ENCODE results near the gene CPLANE2. TPM values are rescaled to one million over a fixed set of nuclear protein-coding genes. Genes with fewer than 3 reads are reported as not detected.

Gene CPLANE2
- polyA plus RNA-seq, 1 donor from 2014 or later, result 5.7 TPM

DNA sequence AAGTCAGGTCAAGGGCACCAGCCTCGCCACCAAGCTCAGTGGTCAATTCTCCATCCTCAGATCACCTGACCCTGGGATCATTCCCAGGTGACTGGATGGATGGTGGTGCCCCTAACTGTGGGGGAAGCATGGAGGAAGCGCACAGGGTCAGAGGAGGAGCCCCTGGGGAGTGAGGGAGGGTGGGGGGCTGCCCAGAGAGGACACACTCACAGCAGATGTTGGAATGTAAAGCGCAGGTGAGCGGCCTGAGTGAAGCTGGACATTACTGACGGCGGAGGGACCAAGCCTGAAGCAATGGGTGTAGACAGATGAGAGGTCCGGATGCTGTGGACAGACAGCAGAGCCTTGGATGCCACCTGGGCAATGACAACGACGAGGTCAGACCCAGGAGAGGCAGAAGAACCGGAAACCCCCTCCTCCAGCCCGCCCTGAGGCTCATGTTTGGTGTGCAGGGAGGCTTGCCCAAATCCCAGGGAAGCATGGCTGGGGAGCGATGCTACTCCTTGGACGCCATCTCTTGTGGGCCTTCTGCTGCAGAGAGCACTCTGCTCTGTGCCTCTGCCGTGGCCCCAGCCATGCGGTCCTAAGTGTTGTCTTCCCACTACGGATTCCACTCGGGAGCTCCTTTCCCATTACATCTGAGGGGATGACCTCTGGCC, 5.7 kb upstream of the CPLANE2 start:
- Histone ChIP-seq H3K27me3 (ENCODE audit: insufficient read depth, low read depth, low read length) (no peaks in the 10 kb centered on the region), H3K27ac (ENCODE audit: low read length) (no peak overlapping the region), H3K9ac (ENCODE audit: low read length) (no peak overlapping the region), H3F3A (ENCODE audit: insufficient read depth, low read length, poor library complexity, severe bottlenecking) (no peaks in the 10 kb centered on the region), H3K9me2 (ENCODE audit: insufficient read depth, low read length) (no peaks in the 10 kb centered on the region), H4K20me1 (ENCODE audit: insufficient read depth) (no peaks in the 10 kb centered on the region), H3K4me3 (ENCODE audit: low read length) (no peak overlapping the region), H3K4me2 (ENCODE audit: low read length) (no peak overlapping the region), H3K36me3 (ENCODE audit: insufficient read depth, low read length) (peaks cover 5% of the 10 kb centered on the region), H3K79me2 (replicated peaks; ENCODE audit: insufficient read depth, low read length) (no peaks in the 10 kb centered on the region), H3K9me3 (ENCODE audit: low read length) (no peaks in the 10 kb centered on the region), H2AFZ (ENCODE audit: low read depth, low read length) (no peak overlapping the region)
- TF ChIP-seq MXI1 (conservative IDR thresholded peaks at IDR 0.05; ENCODE audit: poor library complexity, severe bottlenecking), result no peak
- TF ChIP-seq EP300 (conservative IDR thresholded peaks at IDR 0.05; ENCODE audit: poor library complexity, severe bottlenecking), result no peak

DNA sequence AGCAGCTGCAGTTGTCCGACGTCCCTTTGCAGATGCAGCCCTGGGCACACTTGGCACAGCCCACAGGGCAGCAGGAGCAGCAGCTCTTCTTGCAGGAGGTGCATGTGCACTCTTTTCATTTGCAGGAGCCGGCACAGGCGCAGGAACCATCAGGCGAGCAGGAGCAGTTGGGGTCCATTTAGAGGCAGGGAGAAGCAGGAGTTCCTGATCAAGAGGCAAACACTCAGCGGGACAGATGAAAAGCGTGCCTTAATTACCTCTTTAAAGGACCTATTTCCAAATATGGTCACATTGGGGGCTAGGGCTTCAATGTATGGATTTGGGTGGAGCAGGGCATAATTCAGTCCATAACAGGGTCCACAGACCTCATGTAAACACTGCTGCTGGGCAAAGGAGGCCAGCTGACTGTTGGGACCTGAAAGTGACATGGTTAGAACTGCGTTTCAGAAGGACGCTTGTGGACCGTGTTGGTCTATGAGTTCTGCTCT, 4.3 kb upstream of the CPLANE2 start:
- Histone ChIP-seq H3F3A (ENCODE audit: insufficient read depth, low read length, poor library complexity, severe bottlenecking) (no peaks in the 10 kb centered on the region), H3K27me3 (ENCODE audit: insufficient read depth, low read depth, low read length) (no peaks in the 10 kb centered on the region), H3K4me2 (ENCODE audit: low read length) (no peak overlapping the region), H3K9me3 (ENCODE audit: low read length) (no peaks in the 10 kb centered on the region), H3K9me2 (ENCODE audit: insufficient read depth, low read length) (no peaks in the 10 kb centered on the region), H3K9ac (ENCODE audit: low read length) (no peak overlapping the region), H3K79me2 (replicated peaks; ENCODE audit: insufficient read depth, low read length) (no peaks in the 10 kb centered on the region), H2AFZ (ENCODE audit: low read depth, low read length) (no peak overlapping the region), H3K27ac (ENCODE audit: low read length) (no peak overlapping the region), H4K20me1 (ENCODE audit: insufficient read depth) (no peaks in the 10 kb centered on the region), H3K36me3 (ENCODE audit: insufficient read depth, low read length) (no peaks in the 10 kb centered on the region), H3K4me3 (ENCODE audit: low read length) (no peak overlapping the region)
- TF ChIP-seq POLR2AphosphoS5 (IDR thresholded peaks at IDR 0.05) (peak; percentile 18), TAF1 (IDR thresholded peaks at IDR 0.05; ENCODE audit: low read depth) (no peak)

DNA sequence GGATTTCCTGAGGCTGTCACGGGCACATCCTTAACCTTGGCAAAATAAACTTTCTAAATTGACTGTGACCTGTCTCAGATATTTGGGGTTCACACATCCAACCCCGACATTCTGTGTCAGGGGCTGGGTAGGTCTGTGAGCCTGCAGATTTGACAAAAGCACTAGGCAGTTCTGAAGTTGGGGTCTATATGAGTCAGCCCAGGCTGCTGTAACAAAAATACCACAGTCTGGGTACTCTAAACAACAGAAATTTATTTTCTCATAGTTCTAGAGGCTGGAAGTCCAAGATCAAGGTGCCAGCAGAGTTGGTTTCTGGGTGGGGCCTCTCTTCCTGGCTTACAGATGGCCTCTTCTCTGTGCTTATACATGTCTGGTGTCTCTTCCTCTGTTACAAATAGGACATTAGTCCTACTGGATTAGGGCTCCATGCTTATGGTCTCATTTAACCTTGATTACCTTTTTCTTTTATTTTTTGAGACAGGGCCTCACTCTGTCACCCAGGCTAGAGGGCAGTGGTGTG, 3.0 kb upstream of the CPLANE2 start:
- Histone ChIP-seq H3K27ac (ENCODE audit: low read length) (no peak overlapping the region), H3F3A (ENCODE audit: insufficient read depth, low read length, poor library complexity, severe bottlenecking) (no peaks in the 10 kb centered on the region), H3K9me2 (ENCODE audit: insufficient read depth, low read length) (no peaks in the 10 kb centered on the region), H3K36me3 (ENCODE audit: insufficient read depth, low read length) (no peaks in the 10 kb centered on the region), H3K9me3 (ENCODE audit: low read length) (no peaks in the 10 kb centered on the region), H3K4me3 (ENCODE audit: low read length) (no peak overlapping the region), H3K79me2 (replicated peaks; ENCODE audit: insufficient read depth, low read length) (no peaks in the 10 kb centered on the region), H3K9ac (ENCODE audit: low read length) (no peak overlapping the region), H4K20me1 (ENCODE audit: insufficient read depth) (no peaks in the 10 kb centered on the region), H3K27me3 (ENCODE audit: insufficient read depth, low read depth, low read length) (no peaks in the 10 kb centered on the region), H2AFZ (ENCODE audit: low read depth, low read length) (no peak overlapping the region), H3K4me2 (ENCODE audit: low read length) (no peak overlapping the region)
- TF ChIP-seq, protein P1, sequence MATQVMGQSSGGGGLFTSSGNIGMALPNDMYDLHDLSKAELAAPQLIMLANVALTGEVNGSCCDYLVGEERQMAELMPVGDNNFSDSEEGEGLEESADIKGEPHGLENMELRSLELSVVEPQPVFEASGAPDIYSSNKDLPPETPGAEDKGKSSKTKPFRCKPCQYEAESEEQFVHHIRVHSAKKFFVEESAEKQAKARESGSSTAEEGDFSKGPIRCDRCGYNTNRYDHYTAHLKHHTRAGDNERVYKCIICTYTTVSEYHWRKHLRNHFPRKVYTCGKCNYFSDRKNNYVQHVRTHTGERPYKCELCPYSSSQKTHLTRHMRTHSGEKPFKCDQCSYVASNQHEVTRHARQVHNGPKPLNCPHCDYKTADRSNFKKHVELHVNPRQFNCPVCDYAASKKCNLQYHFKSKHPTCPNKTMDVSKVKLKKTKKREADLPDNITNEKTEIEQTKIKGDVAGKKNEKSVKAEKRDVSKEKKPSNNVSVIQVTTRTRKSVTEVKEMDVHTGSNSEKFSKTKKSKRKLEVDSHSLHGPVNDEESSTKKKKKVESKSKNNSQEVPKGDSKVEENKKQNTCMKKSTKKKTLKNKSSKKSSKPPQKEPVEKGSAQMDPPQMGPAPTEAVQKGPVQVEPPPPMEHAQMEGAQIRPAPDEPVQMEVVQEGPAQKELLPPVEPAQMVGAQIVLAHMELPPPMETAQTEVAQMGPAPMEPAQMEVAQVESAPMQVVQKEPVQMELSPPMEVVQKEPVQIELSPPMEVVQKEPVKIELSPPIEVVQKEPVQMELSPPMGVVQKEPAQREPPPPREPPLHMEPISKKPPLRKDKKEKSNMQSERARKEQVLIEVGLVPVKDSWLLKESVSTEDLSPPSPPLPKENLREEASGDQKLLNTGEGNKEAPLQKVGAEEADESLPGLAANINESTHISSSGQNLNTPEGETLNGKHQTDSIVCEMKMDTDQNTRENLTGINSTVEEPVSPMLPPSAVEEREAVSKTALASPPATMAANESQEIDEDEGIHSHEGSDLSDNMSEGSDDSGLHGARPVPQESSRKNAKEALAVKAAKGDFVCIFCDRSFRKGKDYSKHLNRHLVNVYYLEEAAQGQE (IDR thresholded peaks at IDR 0.05; ENCODE audit: borderline replicate concordance), result no peak
- no peak for TF ChIP-seq EZH2 (IDR thresholded peaks at IDR 0.05; ENCODE audit: borderline replicate concordance, insufficient read depth, low read length, poor library complexity, severe bottlenecking)
- TF ChIP-seq, protein P2, sequence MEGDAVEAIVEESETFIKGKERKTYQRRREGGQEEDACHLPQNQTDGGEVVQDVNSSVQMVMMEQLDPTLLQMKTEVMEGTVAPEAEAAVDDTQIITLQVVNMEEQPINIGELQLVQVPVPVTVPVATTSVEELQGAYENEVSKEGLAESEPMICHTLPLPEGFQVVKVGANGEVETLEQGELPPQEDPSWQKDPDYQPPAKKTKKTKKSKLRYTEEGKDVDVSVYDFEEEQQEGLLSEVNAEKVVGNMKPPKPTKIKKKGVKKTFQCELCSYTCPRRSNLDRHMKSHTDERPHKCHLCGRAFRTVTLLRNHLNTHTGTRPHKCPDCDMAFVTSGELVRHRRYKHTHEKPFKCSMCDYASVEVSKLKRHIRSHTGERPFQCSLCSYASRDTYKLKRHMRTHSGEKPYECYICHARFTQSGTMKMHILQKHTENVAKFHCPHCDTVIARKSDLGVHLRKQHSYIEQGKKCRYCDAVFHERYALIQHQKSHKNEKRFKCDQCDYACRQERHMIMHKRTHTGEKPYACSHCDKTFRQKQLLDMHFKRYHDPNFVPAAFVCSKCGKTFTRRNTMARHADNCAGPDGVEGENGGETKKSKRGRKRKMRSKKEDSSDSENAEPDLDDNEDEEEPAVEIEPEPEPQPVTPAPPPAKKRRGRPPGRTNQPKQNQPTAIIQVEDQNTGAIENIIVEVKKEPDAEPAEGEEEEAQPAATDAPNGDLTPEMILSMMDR (IDR thresholded peaks at IDR 0.05; ENCODE audit: poor library complexity, severe bottlenecking), result no peak
- no peak for TF ChIP-seq RAD21 (conservative IDR thresholded peaks at IDR 0.05)
- TF ChIP-seq MXI1 (conservative IDR thresholded peaks at IDR 0.05; ENCODE audit: poor library complexity, severe bottlenecking), result no peak
